Osteocyte (in vitro differentiated cells): ENCODE data around the gene PTN. TPM values are rescaled to one million over a fixed set of nuclear protein-coding genes. Genes with fewer than 3 reads are reported as not detected.

Experiments used
- DNase-seq: peaks from one replicate; pipeline ENCODE4 v3.0.0; 2021; ENCODE audit warnings: mixed read lengths; ENCODE audit not compliant: unreplicated experiment; ENCODE audit errors: extremely low spot score
- H3K27ac Mint-ChIP-seq: one replicate; pipeline ENCODE4 v1.8.0; 2021; ENCODE audit warnings: mild to moderate bottlenecking, mixed read lengths; ENCODE audit not compliant: unreplicated experiment
- H3K27me3 Mint-ChIP-seq: one replicate; pipeline ENCODE4 v1.8.0; 2021; ENCODE audit warnings: mixed read lengths; ENCODE audit not compliant: unreplicated experiment
- H3K36me3 Mint-ChIP-seq: one replicate; pipeline ENCODE4 v1.8.0; 2021; ENCODE audit warnings: mixed read lengths; ENCODE audit not compliant: unreplicated experiment
- H3K4me1 Mint-ChIP-seq: one replicate; pipeline ENCODE4 v1.8.0; 2021; ENCODE audit warnings: mixed read lengths; ENCODE audit not compliant: unreplicated experiment
- H3K4me3 Mint-ChIP-seq: one replicate; pipeline ENCODE4 v1.8.0; 2021; ENCODE audit warnings: mild to moderate bottlenecking, moderate library complexity, mixed read lengths; ENCODE audit not compliant: unreplicated experiment
- H3K9me3 Mint-ChIP-seq: one replicate; pipeline ENCODE4 v1.8.0; 2021; ENCODE audit warnings: mixed read lengths; ENCODE audit not compliant: unreplicated experiment
- total RNA-seq: library from RNA; stranded (reverse); gene quantifications from 2 replicates; pipeline ENCODE4 v1.2.1, GENCODE V29; 2021
- TF ChIP-seq, protein P1 (sequence below): fragments of 200-600 bp; sonication (generic); IDR thresholded peaks from 2 replicates; pipeline ENCODE4 v1.5.0; 2021; ENCODE audit warnings: antibody characterized with exemption, mild to moderate bottlenecking, moderate library complexity

PTN gene
- total RNA-seq, 1 donor from 2014 or later = 77.8 TPM

DNA sequence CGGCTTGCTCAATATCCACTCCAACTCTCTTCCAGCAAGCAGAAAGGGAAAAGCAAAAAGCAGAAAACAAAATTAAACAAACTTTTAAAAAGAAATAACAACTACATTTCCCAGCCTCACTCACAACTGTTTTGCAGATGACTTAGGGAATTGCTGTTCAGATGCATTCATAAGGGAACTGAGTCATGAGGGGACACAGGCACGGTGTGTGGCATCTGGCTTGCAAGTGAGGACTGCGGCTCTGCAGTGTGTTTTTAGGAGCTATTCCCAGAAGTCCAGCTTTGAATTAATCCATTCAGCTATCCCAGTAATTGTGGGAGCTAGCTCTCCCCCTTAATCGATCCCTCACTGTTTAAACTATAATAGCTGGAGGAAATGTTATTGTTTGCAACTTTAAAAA lies 30.3 kb downstream of the PTN start:
- Mint-ChIP-seq H3K9me3 (peaks cover 4% of the 10 kb centered on the region), H3K4me1 (peaks cover 19% of the 10 kb centered on the region), H3K27me3 (no peaks in the 10 kb centered on the region), H3K36me3 (no peaks in the 10 kb centered on the region), H3K4me3 (no peak overlapping the region), H3K27ac (no peak overlapping the region)
- TF ChIP-seq, protein P1, sequence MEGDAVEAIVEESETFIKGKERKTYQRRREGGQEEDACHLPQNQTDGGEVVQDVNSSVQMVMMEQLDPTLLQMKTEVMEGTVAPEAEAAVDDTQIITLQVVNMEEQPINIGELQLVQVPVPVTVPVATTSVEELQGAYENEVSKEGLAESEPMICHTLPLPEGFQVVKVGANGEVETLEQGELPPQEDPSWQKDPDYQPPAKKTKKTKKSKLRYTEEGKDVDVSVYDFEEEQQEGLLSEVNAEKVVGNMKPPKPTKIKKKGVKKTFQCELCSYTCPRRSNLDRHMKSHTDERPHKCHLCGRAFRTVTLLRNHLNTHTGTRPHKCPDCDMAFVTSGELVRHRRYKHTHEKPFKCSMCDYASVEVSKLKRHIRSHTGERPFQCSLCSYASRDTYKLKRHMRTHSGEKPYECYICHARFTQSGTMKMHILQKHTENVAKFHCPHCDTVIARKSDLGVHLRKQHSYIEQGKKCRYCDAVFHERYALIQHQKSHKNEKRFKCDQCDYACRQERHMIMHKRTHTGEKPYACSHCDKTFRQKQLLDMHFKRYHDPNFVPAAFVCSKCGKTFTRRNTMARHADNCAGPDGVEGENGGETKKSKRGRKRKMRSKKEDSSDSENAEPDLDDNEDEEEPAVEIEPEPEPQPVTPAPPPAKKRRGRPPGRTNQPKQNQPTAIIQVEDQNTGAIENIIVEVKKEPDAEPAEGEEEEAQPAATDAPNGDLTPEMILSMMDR = no peak
- no peak for DNase-seq

DNA sequence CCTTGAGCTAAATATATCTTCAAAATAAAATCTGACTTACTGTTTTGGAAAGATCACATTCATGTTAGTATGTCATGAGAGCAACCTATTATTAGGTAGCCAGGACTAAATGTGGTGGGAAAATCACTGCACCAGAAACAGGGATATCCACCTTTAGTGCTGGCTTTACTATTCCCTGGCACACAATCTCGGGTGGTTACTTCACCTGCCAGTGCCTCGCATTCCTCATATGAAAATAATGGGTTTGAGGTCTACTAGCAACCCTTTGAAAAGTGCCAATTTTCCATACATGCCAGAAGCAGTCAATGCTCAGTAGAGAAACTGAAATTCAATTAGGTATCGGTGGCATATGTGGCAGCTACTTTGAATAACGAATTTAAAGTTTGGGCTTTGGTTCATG lies 36.8 kb downstream of the PTN start:
- no peak for DNase-seq
- H3K36me3 Mint-ChIP-seq = peaks cover 4% of the 10 kb centered on the region
- H3K9me3 Mint-ChIP-seq = peaks cover 4% of the 10 kb centered on the region
- peak overlapping the region; percentile 6 for H3K27ac Mint-ChIP-seq
- H3K4me1 Mint-ChIP-seq = peaks cover 42% of the 10 kb centered on the region
- TF ChIP-seq, protein P1 = no peak
- no peak overlapping the region for H3K4me3 Mint-ChIP-seq
- H3K27me3 Mint-ChIP-seq = no peaks in the 10 kb centered on the region

DNA sequence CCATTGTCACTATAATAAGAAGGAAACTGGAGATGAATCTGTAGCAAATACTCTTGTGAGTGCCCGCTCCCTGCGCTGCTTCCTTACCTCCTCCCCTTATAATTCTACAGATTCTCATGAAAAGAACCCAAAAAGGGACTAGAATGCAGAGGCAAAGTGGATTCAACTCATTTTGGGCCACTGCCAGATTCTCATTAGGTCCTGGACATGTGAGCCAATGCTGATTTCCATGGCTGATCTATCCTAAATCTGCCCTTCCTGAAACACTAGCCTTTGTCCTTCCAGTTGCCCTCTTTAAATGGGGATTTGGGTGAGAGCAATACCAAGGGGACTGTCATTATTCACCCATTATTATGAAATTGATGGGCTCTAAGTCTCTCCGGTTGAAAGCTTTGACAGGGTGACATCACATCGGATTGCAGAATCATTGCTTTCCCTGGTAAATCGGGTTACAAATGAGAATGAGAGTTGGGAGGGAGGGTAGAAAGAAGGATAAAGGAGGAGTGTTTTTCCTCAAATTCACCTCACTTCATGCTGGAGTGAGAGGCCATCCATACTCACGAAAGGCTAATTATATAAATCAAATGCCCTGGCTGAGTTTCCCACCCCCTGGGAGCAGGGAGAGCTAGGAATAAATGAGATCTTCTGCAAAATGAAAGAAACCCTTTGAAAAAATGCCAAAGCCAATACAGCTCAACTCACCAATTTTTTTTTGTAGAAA lies 37.5 kb downstream of the PTN start:
- TF ChIP-seq, protein P1 = no peak
- Mint-ChIP-seq H3K4me3 (no peak overlapping the region), H3K9me3 (peaks cover 4% of the 10 kb centered on the region), H3K27me3 (no peaks in the 10 kb centered on the region), H3K27ac (peak overlapping the region; percentile 6), H3K4me1 (peaks cover 42% of the 10 kb centered on the region), H3K36me3 (peaks cover 4% of the 10 kb centered on the region)
- DNase-seq = no peak

DNA sequence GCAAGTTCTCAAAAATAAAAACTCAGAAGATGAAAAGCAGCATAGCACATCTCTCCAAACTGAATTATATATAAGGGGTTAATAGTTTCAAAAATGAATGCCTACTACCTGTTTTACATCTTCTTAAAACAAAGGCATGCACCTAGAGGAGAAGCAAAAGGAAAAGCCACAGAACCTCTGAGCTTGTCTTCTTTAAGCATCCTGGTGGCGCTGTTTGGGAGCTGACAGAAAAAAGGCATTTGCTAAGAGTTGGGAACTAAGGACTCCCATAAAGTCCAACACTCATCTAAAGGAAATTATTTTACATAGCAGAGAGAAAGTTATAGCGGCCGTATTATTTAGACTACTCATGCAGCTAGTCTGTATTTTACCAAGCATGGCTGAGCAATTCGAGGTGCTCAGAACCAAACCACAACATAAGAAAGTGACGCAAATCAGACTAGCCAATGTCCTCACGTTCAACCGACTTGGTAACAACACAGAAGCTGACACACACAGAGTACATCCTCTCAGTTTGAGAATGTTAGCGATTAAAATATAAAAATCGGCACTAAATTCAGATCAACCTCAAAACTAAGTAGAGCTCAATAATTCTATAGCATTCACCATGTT lies 38.8 kb downstream of the PTN start:
- peaks cover 4% of the 10 kb centered on the region for H3K36me3 Mint-ChIP-seq
- TF ChIP-seq, protein P1 = no peak
- no peak overlapping the region for H3K4me3 Mint-ChIP-seq
- peaks cover under 1% of the 10 kb centered on the region for H3K9me3 Mint-ChIP-seq
- DNase-seq = no peak
- peaks cover 38% of the 10 kb centered on the region for H3K4me1 Mint-ChIP-seq
- H3K27me3 Mint-ChIP-seq = no peaks in the 10 kb centered on the region
- no peak overlapping the region for H3K27ac Mint-ChIP-seq

DNA sequence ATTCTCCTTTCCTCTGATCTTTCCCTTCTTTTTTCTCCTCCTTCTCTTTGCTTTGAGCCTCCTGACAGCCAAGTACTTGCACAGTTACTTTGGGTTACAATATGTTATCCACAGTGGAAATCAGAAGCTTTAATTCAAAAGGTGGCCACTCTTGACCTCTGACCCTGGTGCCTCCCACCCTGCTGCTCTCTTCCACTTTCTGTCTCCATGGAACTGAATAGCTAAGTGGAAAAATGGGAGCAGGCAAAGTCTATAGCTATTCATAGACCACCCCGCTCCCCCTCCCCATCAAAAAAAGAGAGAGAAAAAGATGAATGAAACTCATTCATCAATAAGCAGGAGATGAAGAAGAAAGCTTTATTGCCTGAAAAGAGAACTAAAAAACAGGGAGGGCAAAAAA lies 39.4 kb downstream of the PTN start:
- H3K4me3 Mint-ChIP-seq = no peak overlapping the region
- peaks cover 4% of the 10 kb centered on the region for H3K36me3 Mint-ChIP-seq
- peaks cover 33% of the 10 kb centered on the region for H3K4me1 Mint-ChIP-seq
- no peaks in the 10 kb centered on the region for H3K27me3 Mint-ChIP-seq
- no peak overlapping the region for H3K27ac Mint-ChIP-seq
- TF ChIP-seq, protein P1 = no peak
- no peaks in the 10 kb centered on the region for H3K9me3 Mint-ChIP-seq
- no peak for DNase-seq
